Fibroblast of peridontal ligament (primary cell): ENCODE data around the gene TRAF3IP1.
"Not testable (repeated sequence)": the region's sequence is repeated elsewhere in the genome, so short reads cannot be mapped to it uniquely, and the experiment has no call there.

ENCODE experiments used
- DNase-seq: peaks from one replicate; pipeline ENCODE4 v3.0.0-alpha.2; 2010; ENCODE audit errors: extremely low read depth

Gene TRAF3IP1

GRCh38 chr2:238308177-238308576, 12.1 kb upstream of the TRAF3IP1 start:
- no peak for DNase-seq

GRCh38 chr2:238310721-238311120, 9.6 kb upstream of the TRAF3IP1 start:
- not testable (repeated sequence) for DNase-seq

GRCh38 chr2:238313289-238313990, 6.9 kb upstream of the TRAF3IP1 start:
- no peak for DNase-seq

- no peak for DNase-seq
Observed at GRCh38 chr2:238313991-238314350, 6.3 kb upstream of the TRAF3IP1 start.

- DNase-seq = no peak
Observed at GRCh38 chr2:238314576-238314975, 5.7 kb upstream of the TRAF3IP1 start.

- DNase-seq = no peak
Observed at GRCh38 chr2:238315031-238315595, 5.2 kb upstream of the TRAF3IP1 start.

GRCh38 chr2:238320648-238321281, 447 bp downstream of the TRAF3IP1 start:
- no peak for DNase-seq

- DNase-seq = no peak
Observed at GRCh38 chr2:238321467-238321866, 1.1 kb downstream of the TRAF3IP1 start.

GRCh38 chr2:238322001-238322411, 1.7 kb downstream of the TRAF3IP1 start:
- DNase-seq = no peak

GRCh38 chr2:238324248-238324647, 3.9 kb downstream of the TRAF3IP1 start:
- not testable (repeated sequence) for DNase-seq

- no peak for DNase-seq
Observed at GRCh38 chr2:238325694-238326093, 5.4 kb downstream of the TRAF3IP1 start.

- DNase-seq = no peak
Observed at GRCh38 chr2:238326801-238327365, 6.6 kb downstream of the TRAF3IP1 start.

GRCh38 chr2:238327751-238328150, 7.4 kb downstream of the TRAF3IP1 start:
- DNase-seq = no peak

GRCh38 chr2:238330391-238330790, 10.1 kb downstream of the TRAF3IP1 start:
- DNase-seq = no peak

- DNase-seq = no peak
Observed at GRCh38 chr2:238331916-238332315, 11.6 kb downstream of the TRAF3IP1 start.

GRCh38 chr2:238334885-238335284, 14.6 kb downstream of the TRAF3IP1 start:
- DNase-seq = no peak

- DNase-seq = not testable (repeated sequence)
Observed at GRCh38 chr2:238335591-238335990, 15.3 kb downstream of the TRAF3IP1 start.

GRCh38 chr2:238336151-238336550, 15.8 kb downstream of the TRAF3IP1 start:
- no peak for DNase-seq

- no peak for DNase-seq
Observed at GRCh38 chr2:238336793-238337444, 16.6 kb downstream of the TRAF3IP1 start.

GRCh38 chr2:238337846-238338245, 17.5 kb downstream of the TRAF3IP1 start:
- DNase-seq = no peak

- no peak for DNase-seq
Observed at GRCh38 chr2:238338710-238339394, 18.5 kb downstream of the TRAF3IP1 start.

- no peak for DNase-seq
Observed at GRCh38 chr2:238339395-238339780, 19.1 kb downstream of the TRAF3IP1 start.
